Keratinocyte (primary cell): ENCODE data around the gene GLDN. TPM values are rescaled to one million over a fixed set of nuclear protein-coding genes. Genes with fewer than 3 reads are reported as not detected.

Experiments used
- DNase-seq: peaks from one replicate; pipeline ENCODE4 v3.0.0-alpha.2; 2011; ENCODE audit warnings: low read depth, missing footprints, low spot score
- FAIRE-seq: peaks from 2 replicates; lab custom pipeline; 2011; peaks lifted over from hg19 to GRCh38; lab: Jason Lieb, UNC
- H2AFZ ChIP-seq: 2 replicates; pipeline ENCODE4 v1.6.0; 2012; ENCODE audit warnings: low read length, control low read depth, inconsistent platforms; ENCODE audit not compliant: control insufficient read depth
- H3K27ac ChIP-seq: 2 replicates; pipeline ENCODE4 v1.5.1; 2011; ENCODE audit warnings: low read length; ENCODE audit not compliant: control insufficient read depth, insufficient read depth
- H3K27me3 ChIP-seq: 3 replicates; pipeline ENCODE4 v1.6.0; 2011; ENCODE audit warnings: low read length; ENCODE audit not compliant: control insufficient read depth, insufficient read depth; ENCODE audit errors: extremely low read depth
- H3K36me3 ChIP-seq, 2 experiments: 2 replicates in 1 of 2; 3 replicates in 1 of 2; pipeline ENCODE4 v1.5.1; 2011; ENCODE audit warnings: low read length in 2 of 2, mild to moderate bottlenecking in 1 of 2; ENCODE audit not compliant: control insufficient read depth in 2 of 2, insufficient read depth in 2 of 2; ENCODE audit errors: extremely low read depth in 1 of 2
- H3K4me1 ChIP-seq: 3 replicates; pipeline ENCODE4 v1.5.1; 2011; ENCODE audit warnings: low read length; ENCODE audit not compliant: control insufficient read depth, insufficient read depth; ENCODE audit errors: extremely low read depth
- H3K4me2 ChIP-seq: 3 replicates; pipeline ENCODE4 v1.6.0; 2011; ENCODE audit warnings: low read depth, low read length; ENCODE audit not compliant: control insufficient read depth, insufficient read depth; ENCODE audit errors: extremely low read depth
- H3K4me3 ChIP-seq, 3 experiments: fragments of 200-600 bp in 1 of 3; sonication (generic) in 1 of 3; 2 replicates in 2 of 3; 3 replicates in 1 of 3; pipeline ENCODE4 v1.5.1; 2011 to 2016; ENCODE audit warnings: low read length in 3 of 3, mild to moderate bottlenecking in 3 of 3, control low read depth in 2 of 3, inconsistent platforms in 1 of 3, low read depth in 1 of 3, mixed read lengths in 1 of 3, mixed run types in 1 of 3, moderate library complexity in 1 of 3; ENCODE audit not compliant: control insufficient read depth in 2 of 3, insufficient read depth in 2 of 3; ENCODE audit errors: extremely low read depth in 1 of 3
- H3K79me2 ChIP-seq: 2 replicates; pipeline ENCODE4 v1.6.0; 2012; ENCODE audit warnings: low read length; ENCODE audit not compliant: control insufficient read depth, insufficient read depth
- H3K9ac ChIP-seq: 3 replicates; pipeline ENCODE4 v1.6.0; 2011; ENCODE audit warnings: low read length; ENCODE audit not compliant: control insufficient read depth, insufficient read depth; ENCODE audit errors: extremely low read depth
- H3K9me1 ChIP-seq: 3 replicates; pipeline ENCODE4 v1.6.0; 2011; ENCODE audit warnings: low read length; ENCODE audit not compliant: control insufficient read depth, insufficient read depth; ENCODE audit errors: extremely low read depth
- H3K9me3 ChIP-seq: 2 replicates; pipeline ENCODE4 v1.5.1; 2012; ENCODE audit warnings: low read depth, low read length; ENCODE audit not compliant: control insufficient read depth
- H4K20me1 ChIP-seq: 3 replicates; pipeline ENCODE4 v1.6.0; 2011; ENCODE audit warnings: low read length; ENCODE audit not compliant: control insufficient read depth, insufficient read depth; ENCODE audit errors: extremely low read depth
- CTCF ChIP-seq, 3 experiments: IDR thresholded peaks in 1 of 3; conservative IDR thresholded peaks in 1 of 3; optimal IDR thresholded peaks in 1 of 3; 2 replicates in 2 of 3; 3 replicates in 1 of 3; pipeline versions ENCODE3 to v1.5.1; 2011; ENCODE audit warnings: low read length in 3 of 3, mild to moderate bottlenecking in 3 of 3, moderate library complexity in 2 of 3, control low read depth in 1 of 3, inconsistent platforms in 1 of 3; ENCODE audit not compliant: insufficient read depth in 2 of 3; ENCODE audit errors: extremely low read depth in 1 of 3
- EZH2 ChIP-seq: IDR thresholded peaks from one replicate; pipeline ENCODE4 v1.6.1; 2012; ENCODE audit warnings: inconsistent platforms, mild to moderate bottlenecking, low read length, moderate library complexity
- dilution Hi-C: fragments of 300-500 bp; cut with MboI; formaldehyde crosslinking; loops from one replicate; pipeline ENCODE4 v1.7.0; 2020; ENCODE audit warnings: low sequenced_read_pairs; ENCODE audit not compliant: extremely low pct_ligation_motif_present
- polyA plus RNA-seq, 5 experiments: library from polyadenylated mRNA; depleted of rRNA in 3 of 5; stranded (reverse) in 3 of 5; stranded (forward) in 1 of 5; unstranded in 1 of 5; fragments of >200 nt; gene quantifications; 1 replicate in 1 of 5; 2 replicates in 3 of 5; 3 replicates in 1 of 5; pipeline versions ENCODE4 v1.2.1 to v1.2.3, GENCODE V29; 2011 to 2012; ENCODE audit warnings: missing spikeins in 2 of 5, low read depth in 1 of 5, low replicate concordance in 1 of 5

Gene GLDN
- polyA plus RNA-seq, 1 donor (not counting 4 experiments of a cell fraction or from before 2014, with no cell fraction given), result 0.09 TPM

DNA sequence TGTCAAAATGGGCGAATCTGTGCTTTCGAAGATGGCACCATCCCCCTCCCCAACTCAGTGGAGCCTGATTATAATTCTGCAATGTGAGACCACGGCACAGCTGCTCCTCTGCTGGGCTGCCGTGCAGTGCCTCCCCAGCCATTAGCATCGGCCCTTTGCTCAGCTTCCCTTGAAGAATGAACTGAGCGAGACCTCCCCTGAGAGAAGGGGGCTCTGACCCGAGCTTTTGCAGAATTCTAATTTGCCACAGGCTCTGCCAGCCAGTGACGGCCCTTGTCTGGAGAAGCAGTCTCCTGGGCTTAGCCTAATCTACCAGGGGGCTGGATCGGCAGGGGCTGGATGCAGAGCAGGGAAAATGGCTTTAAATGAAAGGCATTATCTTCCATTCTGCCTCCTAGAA, 57.2 kb downstream of the GLDN start:
- Histone ChIP-seq H3K36me3 (no peaks in the 10 kb centered on the region), H3K4me1 (no peaks in the 10 kb centered on the region), H3K9me3 (no peaks in the 10 kb centered on the region), H3K27me3 (peaks cover 6% of the 10 kb centered on the region), H3K9ac (no peak overlapping the region), H3K79me2 (no peaks in the 10 kb centered on the region), H2AFZ (no peak overlapping the region), H3K4me3 (no peak overlapping the region), H4K20me1 (no peaks in the 10 kb centered on the region), H3K27ac (no peak overlapping the region), H3K4me2 (no peak overlapping the region), H3K9me1 (no peaks in the 10 kb centered on the region)
- no peak for TF ChIP-seq EZH2
- TF ChIP-seq CTCF (optimal IDR thresholded peaks at IDR 0.05 in 1 of 3, IDR thresholded peaks at IDR 0.05 in 1 of 3, conservative IDR thresholded peaks at IDR 0.05 in 1 of 3; ENCODE audit: extremely low read depth in 1 of 3, insufficient read depth in 2 of 3, low read length in 3 of 3), result no peak
- dilution Hi-C loops, result no loop called here
- DNase-seq (no peak), FAIRE-seq (no peak)

- Histone ChIP-seq H3K9ac (no peak overlapping the region), H3K9me3 (no peaks in the 10 kb centered on the region), H3K9me1 (no peaks in the 10 kb centered on the region), H3K36me3 (no peaks in the 10 kb centered on the region), H2AFZ (no peak overlapping the region), H4K20me1 (no peaks in the 10 kb centered on the region), H3K27me3 (peaks cover 24% of the 10 kb centered on the region), H3K4me3 (no peak overlapping the region), H3K4me1 (no peaks in the 10 kb centered on the region), H3K4me2 (no peak overlapping the region), H3K27ac (no peak overlapping the region), H3K79me2 (no peaks in the 10 kb centered on the region)
- DNase-seq, result no peak
- TF ChIP-seq EZH2 (no peak), CTCF (optimal IDR thresholded peaks at IDR 0.05 in 1 of 3, IDR thresholded peaks at IDR 0.05 in 1 of 3, conservative IDR thresholded peaks at IDR 0.05 in 1 of 3; ENCODE audit: extremely low read depth in 1 of 3, insufficient read depth in 2 of 3, low read length in 3 of 3) (no peak)
- no peak for FAIRE-seq
- dilution Hi-C loops, result no loop called here
These were observed 59.8 kb downstream of the GLDN start for GRCh38 chr15:51401051-51401780.
